ENCODE results near the gene ACP6.
A peak's percentile ranks its signal among the peaks of the same experiment; 100 is the strongest.
"Not testable (repeated sequence)": the region's sequence is repeated elsewhere in the genome, so short reads cannot be mapped to it uniquely, and the experiment has no call there.

The ACP6 gene

GRCh38 chr1:147619741-147620140, 50.6 kb downstream of the ACP6 start:
- no peak for DNase-seq (ENCODE audit: low spot score)

- no peak for DNase-seq (ENCODE audit: low spot score)
These were observed 51.6 kb downstream of the ACP6 start for GRCh38 chr1:147618771-147619170.

- no peak for DNase-seq (ENCODE audit: low spot score)
These were observed 52.2 kb downstream of the ACP6 start for GRCh38 chr1:147618077-147618569.

GRCh38 chr1:147614966-147615365, 55.4 kb downstream of the ACP6 start:
- DNase-seq (ENCODE audit: low spot score) = not testable (repeated sequence)

- no peak for DNase-seq (ENCODE audit: low spot score)
These were observed 56.8 kb downstream of the ACP6 start for GRCh38 chr1:147613506-147613905.

GRCh38 chr1:147612366-147612765, 58.0 kb downstream of the ACP6 start:
- DNase-seq (ENCODE audit: low spot score) = no peak

GRCh38 chr1:147611586-147611985, 58.7 kb downstream of the ACP6 start:
- DNase-seq (ENCODE audit: low spot score) = no peak

GRCh38 chr1:147611021-147611426, 59.3 kb downstream of the ACP6 start:
- no peak for DNase-seq (ENCODE audit: low spot score)

GRCh38 chr1:147609358-147609757, 61.0 kb downstream of the ACP6 start:
- no peak for DNase-seq (ENCODE audit: low spot score)

GRCh38 chr1:147608596-147608995, 61.7 kb downstream of the ACP6 start:
- no peak for DNase-seq (ENCODE audit: low spot score)

- no peak for DNase-seq (ENCODE audit: low spot score)
These were observed 64.7 kb downstream of the ACP6 start for GRCh38 chr1:147605591-147605990.

GRCh38 chr1:147603986-147604385, 66.3 kb downstream of the ACP6 start:
- DNase-seq (ENCODE audit: low spot score) = no peak

GRCh38 chr1:147600119-147601111, 69.9 kb downstream of the ACP6 start:
- DNase-seq (ENCODE audit: low spot score) = no peak

GRCh38 chr1:147599362-147600118, 70.8 kb downstream of the ACP6 start:
- DNase-seq (ENCODE audit: low spot score) = peak; percentile 98

- peak; percentile 21 for DNase-seq (ENCODE audit: low spot score)
These were observed 71.5 kb downstream of the ACP6 start for GRCh38 chr1:147598621-147599361.

GRCh38 chr1:147597010-147597409, 73.3 kb downstream of the ACP6 start:
- no peak for DNase-seq (ENCODE audit: low spot score)
